Kidney (tissue), 14 donors: Measurements from ENCODE around the gene IFNA8. TPM values are rescaled to one million over a fixed set of nuclear protein-coding genes. Genes with fewer than 3 reads are reported as not detected.

ENCODE experiments used
- DNase-seq, 5 donors: peaks; one replicate each; pipeline ENCODE4 v3.0.0-alpha.2; 2013 to 2020
- FAIRE-seq: peaks from 2 replicates; lab custom pipeline; 2012; peaks lifted over from hg19 to GRCh38; lab: Jason Lieb, UNC
- H3K27ac ChIP-seq, 2 donors: one replicate each; pipeline ENCODE4 v1.7.0; 2013; ENCODE audit warnings: low read depth in 2 of 2, low read length in 2 of 2, inconsistent platforms in 1 of 2
- H3K27me3 ChIP-seq: one replicate; pipeline ENCODE4 v1.7.1; 2013; ENCODE audit warnings: low read length, inconsistent platforms; ENCODE audit not compliant: control insufficient read depth, insufficient read depth
- H3K36me3 ChIP-seq, 3 donors: one replicate each; pipeline versions ENCODE4 v1.7.0 to v1.7.1; 2013; ENCODE audit warnings: low read length in 3 of 3, control low read depth in 1 of 3, inconsistent platforms in 1 of 3; ENCODE audit not compliant: insufficient read depth in 3 of 3, control insufficient read depth in 2 of 3
- H3K4me1 ChIP-seq, 3 donors: one replicate each; pipeline versions ENCODE4 v1.7.0 to v1.7.1; 2013; ENCODE audit warnings: low read length in 3 of 3, inconsistent platforms in 1 of 3, low read depth in 1 of 3; ENCODE audit not compliant: control insufficient read depth in 2 of 3, insufficient read depth in 2 of 3
- H3K4me3 ChIP-seq, 3 donors: one replicate each; pipeline versions ENCODE4 v1.7.0 to v1.8.1; 2013; ENCODE audit warnings: low read length in 3 of 3, control low read depth in 1 of 3, inconsistent platforms in 1 of 3
- H3K9ac ChIP-seq, 3 donors: one replicate each; pipeline versions ENCODE4 v1.7.0 to v1.7.1; 2013; ENCODE audit warnings: low read length in 3 of 3, control low read depth in 1 of 3, inconsistent platforms in 1 of 3
- H3K9me3 ChIP-seq, 3 donors: one replicate each; pipeline versions ENCODE4 v1.7.0 to v1.7.1; 2013; ENCODE audit warnings: low read length in 3 of 3, control low read depth in 1 of 3, inconsistent platforms in 1 of 3; ENCODE audit not compliant: control insufficient read depth in 2 of 3, insufficient read depth in 1 of 3
- CTCF ChIP-seq: IDR thresholded peaks from 3 replicates; pipeline ENCODE4 v1.5.1; 2012; ENCODE audit warnings: mild to moderate bottlenecking, moderate library complexity, borderline replicate concordance; ENCODE audit not compliant: insufficient read depth; ENCODE audit errors: extremely low read depth
- intact Hi-C: fragments of 100-400 bp; cut with DNase I; formaldehyde crosslinking; loops from one replicate; pipeline ENCODE4 v1.11.1; 2022
- polyA plus RNA-seq: library from polyadenylated mRNA; stranded (reverse); fragments of 350-450 nt; fragmentation: Illumina TruSeq; extraction: RNeasy Lipid Tissue Mini Kit (QIAGEN cat#74804); gene quantifications from one replicate; pipeline ENCODE4 v1.2.3, GENCODE V29; 2014; ENCODE audit warnings: low read depth, low replicate concordance; ENCODE audit not compliant: insufficient read depth
- total RNA-seq: library from RNA; stranded (reverse); fragmentation: NEBNext Ultra II Directional; extraction: Animal tissue kit (Norgen Biotek cat#: 25700); gene quantifications from one replicate; pipeline ENCODE4 v1.2.1, GENCODE V29; 2021
- donor health status: control.
- donor health status: control.
- donor health status: control.
- donor health status: control.
- donor health status: control.
- donor health status: DM: yes; HTN: yes; CAD: no.
- donor health status: Normal renal cell carcinoma (clear cell type).

The IFNA8 gene
- total and polyA plus RNA-seq, 2 donors from 2014 or later: not detected

GRCh38 chr9:21454149-21454548 is 45.2 kb downstream of the IFNA8 start:
- Histone ChIP-seq H3K9me3 (no peaks in the 10 kb centered on the region), H3K27ac (no peak overlapping the region), H3K4me1 (no peaks in the 10 kb centered on the region), H3K27me3 (no peaks in the 10 kb centered on the region), H3K9ac (no peak overlapping the region), H3K36me3 (no peaks in the 10 kb centered on the region), H3K4me3 (no peak overlapping the region)
- FAIRE-seq (no peak), DNase-seq (peak in 1 of 5 donors; percentile 7)
- TF ChIP-seq CTCF: no peak
- intact Hi-C loops: no loop called here

- Histone ChIP-seq H3K36me3 (no peaks in the 10 kb centered on the region), H3K4me1 (no peaks in the 10 kb centered on the region), H3K27ac (no peak overlapping the region), H3K27me3 (no peaks in the 10 kb centered on the region), H3K9ac (no peak overlapping the region), H3K9me3 (no peaks in the 10 kb centered on the region), H3K4me3 (no peak overlapping the region)
- peak; percentile 69 for TF ChIP-seq CTCF
- no peak for FAIRE-seq
- peak in 2 of 5 donors; percentile 23 to 27 for DNase-seq
- intact Hi-C loops: no loop called here
These were observed 46.4 kb downstream of the IFNA8 start for GRCh38 chr9:21455320-21455719.

Other genes starting within 250 kb of the IFNA8 start
- not detected for gene IFNA21, start 242.5 kb upstream of the IFNA8 start, total RNA-seq
- gene IFNA21, start 242.5 kb upstream of the IFNA8 start, polyA plus RNA-seq: not detected
- gene IFNA4, start 221.5 kb upstream of the IFNA8 start, total RNA-seq: not detected
- not detected for gene IFNA4, start 221.5 kb upstream of the IFNA8 start, polyA plus RNA-seq
- gene IFNA7, start 206.9 kb upstream of the IFNA8 start, total RNA-seq: not detected
- not detected for gene IFNA7, start 206.9 kb upstream of the IFNA8 start, polyA plus RNA-seq
- gene IFNA10, start 202.0 kb upstream of the IFNA8 start, total RNA-seq: not detected
- gene IFNA10, start 202.0 kb upstream of the IFNA8 start, polyA plus RNA-seq: not detected
- gene IFNA16, start 191.8 kb upstream of the IFNA8 start, total RNA-seq: not detected
- not detected for gene IFNA16, start 191.8 kb upstream of the IFNA8 start, polyA plus RNA-seq
- gene IFNA17, start 180.9 kb upstream of the IFNA8 start, total RNA-seq: not detected
- not detected for gene IFNA17, start 180.9 kb upstream of the IFNA8 start, polyA plus RNA-seq
- gene IFNA14, start 169.1 kb upstream of the IFNA8 start, total RNA-seq: not detected
- not detected for gene IFNA14, start 169.1 kb upstream of the IFNA8 start, polyA plus RNA-seq
- not detected for gene IFNA5, start 103.8 kb upstream of the IFNA8 start, total RNA-seq
- not detected for gene IFNA5, start 103.8 kb upstream of the IFNA8 start, polyA plus RNA-seq
- gene KLHL9, start 73.7 kb upstream of the IFNA8 start, total RNA-seq: 30.5 TPM
- gene KLHL9, start 73.7 kb upstream of the IFNA8 start, polyA plus RNA-seq: 10.4 TPM
- gene IFNA6, start 58.2 kb upstream of the IFNA8 start, total RNA-seq: not detected
- not detected for gene IFNA6, start 58.2 kb upstream of the IFNA8 start, polyA plus RNA-seq
- not detected for gene IFNA13, start 41.1 kb upstream of the IFNA8 start, total RNA-seq
- gene IFNA13, start 41.1 kb upstream of the IFNA8 start, polyA plus RNA-seq: not detected
- not detected for gene IFNA2, start 23.7 kb upstream of the IFNA8 start, total RNA-seq
- not detected for gene IFNA2, start 23.7 kb upstream of the IFNA8 start, polyA plus RNA-seq
- not detected for gene IFNA1, start 31.3 kb downstream of the IFNA8 start, total RNA-seq
- not detected for gene IFNA1, start 31.3 kb downstream of the IFNA8 start, polyA plus RNA-seq
- 1.1 TPM for gene IFNE, start 73.2 kb downstream of the IFNA8 start, total RNA-seq
- gene IFNE, start 73.2 kb downstream of the IFNA8 start, polyA plus RNA-seq: not detected